Osteocyte (in vitro differentiated cells): ENCODE data around the gene BRF1. TPM values are rescaled to one million over a fixed set of nuclear protein-coding genes. Genes with fewer than 3 reads are reported as not detected.

Source experiments
- DNase-seq: peaks from one replicate; pipeline ENCODE4 v3.0.0; 2021; ENCODE audit warnings: mixed read lengths; ENCODE audit not compliant: unreplicated experiment; ENCODE audit errors: extremely low spot score
- H3K27ac Mint-ChIP-seq: one replicate; pipeline ENCODE4 v1.8.0; 2021; ENCODE audit warnings: mild to moderate bottlenecking, mixed read lengths; ENCODE audit not compliant: unreplicated experiment
- H3K27me3 Mint-ChIP-seq: one replicate; pipeline ENCODE4 v1.8.0; 2021; ENCODE audit warnings: mixed read lengths; ENCODE audit not compliant: unreplicated experiment
- H3K36me3 Mint-ChIP-seq: one replicate; pipeline ENCODE4 v1.8.0; 2021; ENCODE audit warnings: mixed read lengths; ENCODE audit not compliant: unreplicated experiment
- H3K4me1 Mint-ChIP-seq: one replicate; pipeline ENCODE4 v1.8.0; 2021; ENCODE audit warnings: mixed read lengths; ENCODE audit not compliant: unreplicated experiment
- H3K4me3 Mint-ChIP-seq: one replicate; pipeline ENCODE4 v1.8.0; 2021; ENCODE audit warnings: mild to moderate bottlenecking, moderate library complexity, mixed read lengths; ENCODE audit not compliant: unreplicated experiment
- H3K9me3 Mint-ChIP-seq: one replicate; pipeline ENCODE4 v1.8.0; 2021; ENCODE audit warnings: mixed read lengths; ENCODE audit not compliant: unreplicated experiment
- total RNA-seq: library from RNA; stranded (reverse); gene quantifications from 2 replicates; pipeline ENCODE4 v1.2.1, GENCODE V29; 2021
- TF ChIP-seq, protein P1 (sequence below): fragments of 200-600 bp; sonication (generic); IDR thresholded peaks from 2 replicates; pipeline ENCODE4 v1.5.0; 2021; ENCODE audit warnings: antibody characterized with exemption, mild to moderate bottlenecking, moderate library complexity

Gene BRF1
- total RNA-seq, 1 donor from 2014 or later = 43.5 TPM

DNA sequence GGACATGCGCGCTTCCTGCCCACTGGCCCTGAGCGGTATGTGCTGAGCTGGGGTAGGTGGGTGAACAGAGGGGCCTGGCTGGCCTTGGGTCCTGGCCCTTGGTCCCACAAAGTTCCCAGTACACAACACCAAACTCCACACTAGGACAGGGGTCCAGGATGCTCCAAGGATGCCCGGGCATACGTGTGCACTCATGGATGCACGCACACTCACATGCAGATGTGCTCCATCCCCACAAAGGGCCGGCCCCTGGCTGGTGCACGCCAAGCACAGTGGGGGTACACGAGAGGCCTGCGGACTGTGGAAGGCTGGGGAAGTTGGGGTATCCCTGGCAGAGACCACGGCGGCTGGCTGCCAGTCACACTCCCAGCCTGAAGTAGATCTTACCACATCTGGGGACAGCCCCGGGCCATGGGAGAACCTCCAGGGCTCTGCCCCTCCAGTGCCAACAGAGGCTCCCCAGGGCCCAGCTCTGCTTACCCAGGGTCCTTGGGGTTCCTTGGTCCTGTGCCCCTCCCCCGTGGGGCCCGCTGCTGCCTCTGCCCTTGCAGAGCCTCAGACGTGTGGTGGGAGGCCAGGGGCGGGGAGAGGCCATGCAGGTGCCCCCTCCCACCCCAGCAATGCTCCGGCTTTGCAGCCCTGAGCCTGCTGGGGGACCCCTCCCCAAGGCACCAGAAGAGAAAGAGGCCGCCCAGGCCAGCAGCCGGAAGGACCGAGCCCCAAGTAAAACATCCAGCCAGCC, 95.7 kb downstream of the BRF1 start:
- H3K27me3 Mint-ChIP-seq = no peaks in the 10 kb centered on the region
- H3K4me3 Mint-ChIP-seq = no peak overlapping the region
- no peaks in the 10 kb centered on the region for H3K9me3 Mint-ChIP-seq
- peaks cover under 1% of the 10 kb centered on the region for H3K36me3 Mint-ChIP-seq
- no peak for DNase-seq
- no peak overlapping the region for H3K27ac Mint-ChIP-seq
- TF ChIP-seq, protein P1, sequence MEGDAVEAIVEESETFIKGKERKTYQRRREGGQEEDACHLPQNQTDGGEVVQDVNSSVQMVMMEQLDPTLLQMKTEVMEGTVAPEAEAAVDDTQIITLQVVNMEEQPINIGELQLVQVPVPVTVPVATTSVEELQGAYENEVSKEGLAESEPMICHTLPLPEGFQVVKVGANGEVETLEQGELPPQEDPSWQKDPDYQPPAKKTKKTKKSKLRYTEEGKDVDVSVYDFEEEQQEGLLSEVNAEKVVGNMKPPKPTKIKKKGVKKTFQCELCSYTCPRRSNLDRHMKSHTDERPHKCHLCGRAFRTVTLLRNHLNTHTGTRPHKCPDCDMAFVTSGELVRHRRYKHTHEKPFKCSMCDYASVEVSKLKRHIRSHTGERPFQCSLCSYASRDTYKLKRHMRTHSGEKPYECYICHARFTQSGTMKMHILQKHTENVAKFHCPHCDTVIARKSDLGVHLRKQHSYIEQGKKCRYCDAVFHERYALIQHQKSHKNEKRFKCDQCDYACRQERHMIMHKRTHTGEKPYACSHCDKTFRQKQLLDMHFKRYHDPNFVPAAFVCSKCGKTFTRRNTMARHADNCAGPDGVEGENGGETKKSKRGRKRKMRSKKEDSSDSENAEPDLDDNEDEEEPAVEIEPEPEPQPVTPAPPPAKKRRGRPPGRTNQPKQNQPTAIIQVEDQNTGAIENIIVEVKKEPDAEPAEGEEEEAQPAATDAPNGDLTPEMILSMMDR = no peak
- peaks cover 10% of the 10 kb centered on the region for H3K4me1 Mint-ChIP-seq

DNA sequence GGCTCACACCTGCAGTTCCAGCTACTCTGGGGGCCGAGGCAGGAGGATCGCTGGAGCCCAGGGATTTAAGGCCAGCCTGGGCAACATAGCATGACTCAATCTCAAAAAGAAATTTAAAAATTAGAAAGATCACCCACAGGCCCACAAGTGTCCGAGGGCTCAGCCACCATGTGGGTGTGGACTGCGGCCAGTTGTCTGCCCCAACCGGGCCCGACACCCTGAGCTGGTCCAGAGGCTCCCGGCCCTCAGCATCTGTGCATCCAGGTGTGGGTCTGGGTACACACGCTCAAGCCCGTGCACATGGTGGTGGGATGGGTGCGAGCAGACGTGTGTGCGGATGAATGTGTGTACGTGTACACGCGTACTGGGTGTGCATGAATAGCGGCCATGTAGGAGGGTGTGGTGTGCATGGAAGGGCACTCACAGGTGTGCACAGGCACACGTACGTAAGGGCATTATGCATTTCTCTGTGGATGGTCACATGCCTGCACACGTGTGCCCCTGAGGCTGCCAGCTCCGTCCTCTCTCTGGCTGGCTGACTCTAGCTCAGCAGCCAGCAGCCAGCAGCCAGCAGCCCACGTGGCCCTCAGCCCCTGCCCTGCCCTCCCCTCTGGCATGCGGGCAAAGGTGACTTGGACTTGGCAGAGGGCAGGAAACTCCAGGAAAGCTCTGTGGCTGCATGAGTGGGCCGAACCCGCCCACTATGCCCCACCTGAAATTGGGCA, 96.4 kb downstream of the BRF1 start:
- H3K27me3 Mint-ChIP-seq = no peaks in the 10 kb centered on the region
- no peak overlapping the region for H3K4me3 Mint-ChIP-seq
- no peak overlapping the region for H3K27ac Mint-ChIP-seq
- no peaks in the 10 kb centered on the region for H3K36me3 Mint-ChIP-seq
- H3K4me1 Mint-ChIP-seq = peaks cover 12% of the 10 kb centered on the region
- DNase-seq = no peak
- TF ChIP-seq, protein P1 = no peak
- no peaks in the 10 kb centered on the region for H3K9me3 Mint-ChIP-seq

DNA sequence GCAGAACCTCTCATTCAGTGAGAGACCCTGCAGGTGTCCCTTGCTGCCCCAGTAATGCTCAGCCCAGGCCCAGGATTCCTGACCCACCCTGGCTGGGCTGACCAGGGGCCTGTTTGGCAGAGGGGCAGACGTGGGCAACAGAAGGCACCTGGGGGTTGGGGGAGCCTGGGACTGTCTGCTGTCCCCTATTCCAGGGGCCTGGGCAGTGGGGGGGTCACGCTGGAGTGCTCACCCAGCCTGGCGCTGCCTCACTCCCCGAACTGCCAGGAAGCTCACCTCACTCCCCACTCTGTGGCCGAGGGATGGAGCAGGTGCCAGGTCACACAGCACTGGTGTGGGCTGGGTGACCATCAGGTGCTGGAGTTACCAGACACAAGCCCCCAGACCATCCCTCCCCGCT, 97.1 kb downstream of the BRF1 start:
- no peaks in the 10 kb centered on the region for H3K36me3 Mint-ChIP-seq
- no peaks in the 10 kb centered on the region for H3K27me3 Mint-ChIP-seq
- H3K4me1 Mint-ChIP-seq = peaks cover 18% of the 10 kb centered on the region
- no peaks in the 10 kb centered on the region for H3K9me3 Mint-ChIP-seq
- DNase-seq = no peak
- H3K27ac Mint-ChIP-seq = no peak overlapping the region
- H3K4me3 Mint-ChIP-seq = no peak overlapping the region
- TF ChIP-seq, protein P1 = no peak

DNA sequence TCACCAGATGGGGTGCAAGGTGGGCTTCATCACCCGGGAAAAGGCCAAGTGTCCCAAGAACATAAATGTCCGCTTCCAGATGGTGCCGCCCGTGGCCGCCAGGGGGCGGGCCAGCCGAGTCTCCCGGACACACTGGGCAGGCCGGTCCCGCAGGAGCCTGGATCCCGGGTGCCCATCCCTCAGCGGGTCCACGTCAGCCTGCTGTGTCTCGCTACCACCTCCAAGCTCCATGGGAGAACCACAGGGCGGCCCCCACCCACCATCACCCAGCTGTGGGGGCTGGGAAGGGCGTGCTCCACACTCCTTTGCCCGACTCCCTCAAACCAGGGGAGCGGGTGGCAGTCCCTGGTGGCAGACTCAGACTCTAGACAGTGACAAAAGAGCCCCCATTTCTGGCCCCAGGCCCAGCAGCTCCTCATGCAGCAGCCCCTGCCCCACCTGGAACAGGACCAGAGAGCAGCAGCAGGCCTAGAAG, 97.7 kb downstream of the BRF1 start:
- Mint-ChIP-seq H3K4me1 (peaks cover 20% of the 10 kb centered on the region), H3K27ac (no peak overlapping the region), H3K9me3 (no peaks in the 10 kb centered on the region), H3K4me3 (no peak overlapping the region), H3K36me3 (no peaks in the 10 kb centered on the region), H3K27me3 (no peaks in the 10 kb centered on the region)
- peak; percentile 93 for DNase-seq
- TF ChIP-seq, protein P1 = peak; percentile 94

DNA sequence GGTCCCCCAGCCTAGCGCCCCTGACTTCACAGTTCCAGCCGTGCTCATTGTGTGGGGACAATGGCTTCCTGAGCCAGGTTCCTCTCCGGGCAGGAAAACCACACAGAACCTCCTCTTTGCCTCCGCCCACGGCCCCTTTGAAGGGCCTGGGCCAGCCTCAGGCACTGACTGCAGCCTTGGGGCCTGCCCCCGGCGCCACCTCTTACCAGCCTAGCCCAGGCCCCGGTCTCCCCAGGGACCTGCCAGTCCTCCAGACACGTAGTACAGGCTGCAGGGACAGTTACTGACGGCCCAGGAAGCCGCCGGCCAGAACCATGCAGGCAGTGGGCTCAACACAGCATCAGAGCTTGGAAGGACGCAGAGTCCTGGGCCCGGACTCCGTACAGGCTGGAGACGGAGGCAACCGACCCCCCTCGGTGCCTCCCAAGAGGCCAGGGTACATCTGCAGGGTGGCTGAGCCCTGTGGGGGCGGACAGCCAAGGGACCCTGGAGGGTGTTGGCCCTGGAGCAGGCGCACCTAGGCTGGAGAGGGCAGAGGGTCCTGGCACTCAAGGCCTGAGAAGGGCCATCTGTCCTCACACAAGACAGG, 98.8 kb downstream of the BRF1 start:
- Mint-ChIP-seq H3K27me3 (no peaks in the 10 kb centered on the region), H3K9me3 (no peaks in the 10 kb centered on the region), H3K4me3 (no peak overlapping the region), H3K36me3 (no peaks in the 10 kb centered on the region), H3K27ac (no peak overlapping the region), H3K4me1 (peaks cover 27% of the 10 kb centered on the region)
- no peak for DNase-seq
- TF ChIP-seq, protein P1 = no peak
